Fibroblast of skin of abdomen (primary cell): ENCODE measurements around the gene IL1R2.

ENCODE experiments used
- DNase-seq: peaks from one replicate; pipeline ENCODE4 v3.0.0-alpha.2; 2013

Gene IL1R2

GRCh38 chr2:102043560-102043959 is 51.8 kb downstream of the IL1R2 start:
- DNase-seq, result no peak

- DNase-seq, result no peak
These were observed 52.6 kb downstream of the IL1R2 start for GRCh38 chr2:102044235-102044896.

- DNase-seq, result no peak
These were observed 53.3 kb downstream of the IL1R2 start for GRCh38 chr2:102044967-102045489.

- no peak for DNase-seq
These were observed 53.9 kb downstream of the IL1R2 start for GRCh38 chr2:102045697-102046096.

DNA sequence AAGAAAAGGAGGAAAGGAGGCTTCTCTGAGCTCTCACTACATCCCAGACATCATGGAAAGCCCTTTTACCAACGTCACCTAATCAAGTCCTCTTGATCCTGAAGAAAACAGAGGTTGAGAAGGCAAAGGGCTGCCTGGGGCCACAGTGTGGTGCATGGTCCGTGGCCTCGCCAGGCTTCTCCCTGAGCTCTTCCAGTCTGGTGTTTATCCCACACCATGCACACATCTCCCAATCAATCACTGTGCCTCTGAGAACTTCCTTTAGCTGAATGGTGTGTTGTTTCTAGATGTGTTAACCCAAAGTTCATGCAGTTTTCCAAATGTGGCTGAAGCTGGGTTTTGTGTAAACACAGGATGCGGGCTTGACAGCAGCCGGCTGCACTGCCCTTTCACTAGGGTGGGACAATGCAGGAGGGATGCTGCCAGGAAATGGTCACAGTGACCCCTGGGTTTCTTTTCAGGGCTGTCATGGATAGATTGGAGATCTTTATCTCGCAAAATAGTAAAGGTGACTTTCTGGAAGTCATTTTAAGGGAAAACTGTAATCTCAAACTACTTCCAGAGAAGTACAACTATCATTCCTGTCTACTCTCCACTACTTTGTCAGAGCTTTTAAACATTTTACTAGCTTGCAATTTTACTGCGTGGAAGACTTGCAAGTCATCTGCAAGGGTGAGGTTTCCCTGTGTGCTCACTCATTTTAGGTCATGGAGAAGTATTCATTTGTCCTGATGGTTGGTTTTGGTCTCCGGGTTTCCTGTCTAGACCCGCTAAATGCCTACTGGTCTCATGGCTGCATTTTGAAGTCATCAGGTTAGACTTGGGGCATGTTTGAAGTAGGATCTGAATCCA is 54.6 kb downstream of the IL1R2 start:
- no peak for DNase-seq

DNA sequence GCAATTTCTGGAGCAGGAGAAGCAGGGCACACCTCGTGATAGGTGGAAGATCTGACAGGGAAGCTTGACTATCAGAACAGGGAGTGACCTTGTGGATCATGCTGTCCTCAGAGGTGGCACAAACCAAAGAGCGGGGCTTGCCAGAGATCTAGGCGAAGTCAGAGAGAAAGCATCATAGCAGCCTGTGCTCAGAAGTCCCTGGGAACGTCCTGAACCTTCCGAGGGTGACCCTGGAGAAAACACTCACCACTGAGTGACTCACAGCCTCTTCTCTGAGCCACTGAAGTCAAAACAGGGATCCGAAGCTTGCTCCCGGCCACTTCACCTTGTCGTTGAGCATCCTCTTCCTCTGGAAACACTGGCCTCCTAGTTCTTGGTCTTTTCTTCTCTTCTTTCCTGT is 56.7 kb downstream of the IL1R2 start:
- no peak for DNase-seq

DNA sequence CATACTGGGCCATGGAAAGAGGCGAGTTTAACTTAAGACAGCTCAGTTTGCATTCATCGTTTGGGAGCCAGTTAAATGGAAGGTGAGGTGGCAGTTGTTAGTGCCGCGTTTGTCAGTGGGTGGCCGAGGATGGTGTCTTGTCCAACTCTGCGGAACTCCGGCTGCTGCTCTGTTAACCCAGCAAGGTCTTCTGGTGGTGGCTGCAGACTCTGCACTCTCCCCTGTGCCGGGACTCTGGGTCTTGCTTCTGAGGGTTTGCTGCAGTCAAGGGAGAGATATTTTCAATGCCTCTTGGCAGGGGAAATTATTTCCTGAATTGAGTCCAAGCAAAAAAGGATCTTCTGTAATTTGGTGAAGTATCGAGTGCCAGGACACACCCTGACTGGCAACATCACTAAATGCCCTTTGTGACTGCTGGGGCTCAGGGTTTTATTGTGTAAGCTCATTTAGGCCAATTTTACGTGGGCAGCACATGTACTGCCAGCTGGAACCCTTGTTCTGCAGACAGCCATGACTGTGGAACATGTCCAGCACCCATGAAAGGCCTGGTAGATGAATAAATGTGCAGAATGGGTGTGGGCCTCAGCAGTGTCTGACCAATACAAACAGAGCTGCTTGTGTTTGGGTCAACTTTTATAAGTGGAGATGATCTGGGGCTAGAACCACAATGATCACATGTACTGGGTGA is 58.1 kb downstream of the IL1R2 start:
- no peak for DNase-seq

- peak; percentile 87 for DNase-seq
These were observed 59.2 kb downstream of the IL1R2 start for GRCh38 chr2:102050854-102051391.

DNA sequence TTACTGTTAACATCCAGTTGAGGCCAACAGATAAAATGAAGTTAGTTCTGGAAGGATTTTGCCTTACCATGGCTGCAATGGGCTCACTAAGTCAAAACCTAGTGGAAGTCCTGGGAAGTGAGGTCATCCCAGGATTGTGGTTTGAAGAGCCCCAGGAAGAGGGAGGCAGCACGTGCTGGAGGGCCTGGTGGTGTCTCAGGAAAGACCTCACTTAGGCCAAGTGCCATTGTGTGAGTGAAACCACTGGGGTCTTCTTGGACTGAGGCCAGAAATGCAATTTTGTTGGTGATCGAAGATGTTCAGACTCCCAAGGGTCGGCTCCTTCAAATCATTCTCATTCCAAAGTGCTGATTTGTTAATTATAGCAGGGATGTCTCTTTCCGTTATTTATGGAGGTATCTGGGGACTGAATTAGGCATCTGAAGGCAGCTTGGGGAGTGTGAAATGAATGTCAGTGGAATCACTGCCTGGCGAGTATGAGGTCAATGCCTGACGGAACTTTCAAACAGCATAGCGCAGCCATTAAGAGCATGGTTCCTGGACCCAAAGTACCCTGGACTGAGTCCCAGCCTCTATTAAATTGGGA is 60.0 kb downstream of the IL1R2 start:
- peak; percentile 86 for DNase-seq

- DNase-seq, result no peak
These were observed 60.6 kb downstream of the IL1R2 start for GRCh38 chr2:102052365-102052764.

GRCh38 chr2:102053096-102053495 is 61.3 kb downstream of the IL1R2 start:
- DNase-seq, result no peak

GRCh38 chr2:102055346-102055990 is 63.7 kb downstream of the IL1R2 start:
- DNase-seq, result no peak

DNA sequence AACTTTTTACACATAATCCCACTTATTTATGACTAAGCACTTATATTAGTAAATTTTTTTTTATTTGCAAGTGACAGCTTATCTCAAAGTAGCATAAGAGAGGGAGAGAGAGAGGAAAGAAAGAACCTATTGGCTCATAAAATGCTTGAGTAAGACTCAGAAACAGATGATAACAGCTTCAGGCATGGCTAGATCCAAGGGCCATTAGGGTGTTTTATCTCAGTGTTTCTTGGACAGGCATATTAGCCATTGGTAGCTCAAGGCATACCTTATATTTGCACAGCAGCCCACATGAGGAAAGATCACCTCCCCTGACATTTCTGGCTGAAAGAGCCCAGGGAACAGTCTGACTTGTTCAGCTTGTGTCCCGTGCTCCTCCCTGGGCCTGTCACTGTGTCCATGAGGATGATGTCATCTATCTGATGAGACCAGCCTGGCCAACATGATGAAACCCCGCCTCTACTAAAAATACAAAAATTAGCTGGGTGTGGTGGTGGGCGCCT is 64.4 kb downstream of the IL1R2 start:
- DNase-seq, result no peak

- no peak for DNase-seq
These were observed 65.9 kb downstream of the IL1R2 start for GRCh38 chr2:102057502-102058292.

DNA sequence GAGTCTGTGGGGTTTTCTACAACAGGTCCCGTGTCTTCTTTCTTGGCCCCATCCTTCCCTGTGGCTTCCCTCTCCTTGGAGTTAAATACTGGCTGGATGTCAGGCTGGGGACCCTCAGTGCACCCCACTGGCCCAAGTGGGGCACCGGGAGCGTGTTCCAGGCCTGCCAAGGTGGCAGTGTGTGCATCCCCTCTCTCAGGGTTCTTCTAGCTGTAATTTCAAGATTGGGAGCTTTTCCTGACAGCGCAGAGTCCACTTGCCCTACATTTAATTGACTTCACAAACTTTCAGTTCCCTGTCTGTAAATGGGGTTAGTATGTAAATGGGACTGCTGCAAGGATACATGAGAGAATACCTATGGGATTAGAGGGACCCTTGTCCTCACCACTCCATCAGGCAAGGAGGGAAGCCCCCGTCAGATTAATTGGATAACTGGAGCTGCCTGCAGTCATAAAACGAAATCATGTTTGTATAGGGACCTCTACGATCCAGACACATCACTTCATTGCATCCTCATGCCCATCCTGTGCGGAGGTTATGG is 66.6 kb downstream of the IL1R2 start:
- no peak for DNase-seq

- no peak for DNase-seq
These were observed 67.4 kb downstream of the IL1R2 start for GRCh38 chr2:102059151-102059550.

GRCh38 chr2:102060047-102060446 is 68.3 kb downstream of the IL1R2 start:
- no peak for DNase-seq

- DNase-seq, result no peak
These were observed 69.0 kb downstream of the IL1R2 start for GRCh38 chr2:102060792-102061191.

- no peak for DNase-seq
These were observed 69.5 kb downstream of the IL1R2 start for GRCh38 chr2:102061286-102061699.

GRCh38 chr2:102061962-102062795 is 70.4 kb downstream of the IL1R2 start:
- DNase-seq, result peak; percentile 89
